Stimulated activated CD8-positive, alpha-beta memory T cell treated with anti-CD3 and anti-CD28 coated beads, Interleukin-4, amount 100 ng/mL, for 48 hours (primary cell): ENCODE data around the gene ATP2A3.

ENCODE experiments used
- DNase-seq: peaks from one replicate; pipeline ENCODE4 v3.0.0-alpha.2; 2020

Gene ATP2A3

GRCh38 chr17:3907483-3908216, 56.6 kb downstream of the ATP2A3 start:
- no peak for DNase-seq

- no peak for DNase-seq
Observed at GRCh38 chr17:3906881-3907280, 57.4 kb downstream of the ATP2A3 start.

- DNase-seq, result no peak
Observed at GRCh38 chr17:3905017-3905520, 59.2 kb downstream of the ATP2A3 start.

- no peak for DNase-seq
Observed at GRCh38 chr17:3904501-3904900, 59.7 kb downstream of the ATP2A3 start.

- DNase-seq, result no peak
Observed at GRCh38 chr17:3903881-3904290, 60.4 kb downstream of the ATP2A3 start.

GRCh38 chr17:3903051-3903825, 61.0 kb downstream of the ATP2A3 start:
- no peak for DNase-seq

GRCh38 chr17:3900646-3901045, 63.6 kb downstream of the ATP2A3 start:
- DNase-seq, result no peak

- DNase-seq, result no peak
Observed at GRCh38 chr17:3897731-3898130, 66.5 kb downstream of the ATP2A3 start.

GRCh38 chr17:3896968-3897235, 67.3 kb downstream of the ATP2A3 start:
- DNase-seq, result no peak

- DNase-seq, result no peak
Observed at GRCh38 chr17:3896108-3896967, 67.9 kb downstream of the ATP2A3 start.

- DNase-seq, result no peak
Observed at GRCh38 chr17:3895354-3895753, 68.9 kb downstream of the ATP2A3 start.

- no peak for DNase-seq
Observed at GRCh38 chr17:3894911-3895343, 69.3 kb downstream of the ATP2A3 start.

GRCh38 chr17:3894188-3894587, 70.0 kb downstream of the ATP2A3 start:
- no peak for DNase-seq

GRCh38 chr17:3893720-3894116, 70.5 kb downstream of the ATP2A3 start:
- DNase-seq, result no peak

- DNase-seq, result peak; percentile 92
Observed at GRCh38 chr17:3893003-3893719, 71.1 kb downstream of the ATP2A3 start, which contains the start of gene CAMKK1. TSS of gene CAMKK1 (minus strand) at chr17:3893053. CDS start at chr17:3885687, 7,366 bp downstream.

- peak; percentile 66 for DNase-seq
Observed at GRCh38 chr17:3892095-3892998, 71.9 kb downstream of the ATP2A3 start.

GRCh38 chr17:3891626-3892094, 72.6 kb downstream of the ATP2A3 start:
- DNase-seq, result no peak

GRCh38 chr17:3890878-3891219, 73.4 kb downstream of the ATP2A3 start:
- no peak for DNase-seq

- peak; percentile 53 for DNase-seq
Observed at GRCh38 chr17:3890082-3890877, 74.0 kb downstream of the ATP2A3 start.

GRCh38 chr17:3889325-3890012, 74.8 kb downstream of the ATP2A3 start:
- no peak for DNase-seq
